Naive thymus-derived CD4-positive, alpha-beta T cell (primary cell): Measurements from ENCODE around the gene DYNC1I1. TPM values are rescaled to one million over a fixed set of nuclear protein-coding genes. Genes with fewer than 3 reads are reported as not detected.

Experiments used
- ATAC-seq: fragments of 150-1000 bp; cut with Tn5 transposase; 2 replicates; pipeline ENCODE4 v1.10.0; 2021; ENCODE audit warnings: mild to moderate bottlenecking, moderate library complexity
- CTCF ChIA-PET: fragments of 350-600 bp; sonication (Branson Sonifier 250); formaldehyde crosslinking; loops from one replicate; lab custom pipeline; 2021; ENCODE audit warnings: antibody characterized with exemption; lab: Charles Lee
- POLR2A ChIA-PET: fragments of 350-600 bp; sonication (Branson Sonifier 250); formaldehyde crosslinking; loops from one replicate; lab custom pipeline; 2021; ENCODE audit warnings: antibody characterized with exemption, inconsistent platforms; lab: Charles Lee
- DNase-seq, 9 donors: peaks; one replicate each; pipeline versions ENCODE4 v3.0.0 to v3.0.0-alpha.2; 2020 to 2022; ENCODE audit warnings: mixed read lengths in 1 of 9
- H3K27ac ChIP-seq: one replicate; pipeline ENCODE4 v1.7.0; 2013; ENCODE audit warnings: mild to moderate bottlenecking, low read depth, low read length, moderate library complexity
- H3K27me3 ChIP-seq, 2 donors: one replicate each; pipeline ENCODE4 v1.7.0; 2013; ENCODE audit warnings: low read length in 2 of 2, mild to moderate bottlenecking in 2 of 2, moderate library complexity in 2 of 2; ENCODE audit not compliant: control insufficient read depth in 2 of 2, insufficient read depth in 2 of 2
- H3K36me3 ChIP-seq, 3 experiments: 1 replicate in 2 of 3; 2 replicates in 1 of 3; pipeline ENCODE4 v1.7.0; 2013; ENCODE audit warnings: low read length in 3 of 3, mild to moderate bottlenecking in 3 of 3, moderate library complexity in 1 of 3; ENCODE audit not compliant: insufficient read depth in 3 of 3, control insufficient read depth in 2 of 3
- H3K4me1 ChIP-seq, 2 donors: one replicate each; pipeline ENCODE4 v1.7.0; 2013; ENCODE audit warnings: low read length in 2 of 2, mild to moderate bottlenecking in 2 of 2, moderate library complexity in 1 of 2; ENCODE audit not compliant: control insufficient read depth in 2 of 2, insufficient read depth in 2 of 2
- H3K4me3 ChIP-seq: 2 replicates; pipeline ENCODE4 v1.7.0; 2013; ENCODE audit warnings: mild to moderate bottlenecking, low read length
- H3K9me3 ChIP-seq, 3 experiments: 1 replicate in 2 of 3; 2 replicates in 1 of 3; pipeline ENCODE4 v1.7.0; 2013; ENCODE audit warnings: low read length in 3 of 3; ENCODE audit not compliant: control insufficient read depth in 2 of 3
- H3K27ac Mint-ChIP-seq, 9 donors: one replicate each; pipeline ENCODE4 v1.8.0; 2020 to 2022; ENCODE audit warnings: mixed read lengths in 9 of 9, mild to moderate bottlenecking in 8 of 9, moderate library complexity in 5 of 9, inconsistent platforms in 2 of 9
- H3K27me3 Mint-ChIP-seq, 5 donors: one replicate each; pipeline ENCODE4 v1.8.0; 2021 to 2022; ENCODE audit warnings: mixed read lengths in 5 of 5, mild to moderate bottlenecking in 1 of 5
- H3K36me3 Mint-ChIP-seq, 5 donors: one replicate each; pipeline ENCODE4 v1.8.0; 2020 to 2022; ENCODE audit warnings: mixed read lengths in 5 of 5, mild to moderate bottlenecking in 3 of 5, inconsistent platforms in 1 of 5
- H3K4me1 Mint-ChIP-seq, 7 donors: one replicate each; pipeline ENCODE4 v1.8.0; 2020 to 2022; ENCODE audit warnings: mixed read lengths in 7 of 7, mild to moderate bottlenecking in 3 of 7, inconsistent platforms in 1 of 7
- H3K4me3 Mint-ChIP-seq, 10 donors: one replicate each; pipeline ENCODE4 v1.8.0; 2020 to 2022; ENCODE audit warnings: mild to moderate bottlenecking in 10 of 10, mixed read lengths in 10 of 10, moderate library complexity in 6 of 10, inconsistent platforms in 2 of 10
- H3K9me3 Mint-ChIP-seq, 11 donors: one replicate each; pipeline ENCODE4 v1.8.0; 2020 to 2022; ENCODE audit warnings: mixed read lengths in 11 of 11, mild to moderate bottlenecking in 4 of 11, inconsistent platforms in 1 of 11, moderate library complexity in 1 of 11
- intact Hi-C, 2 donors: fragments of 100-400 bp; cut with micrococcal nuclease; formaldehyde crosslinking; loops; one replicate each; pipeline ENCODE4 v1.15.1; 2023
- polyA plus RNA-seq, 2 donors: library from polyadenylated mRNA; unstranded; fragments of 300-500 nt; fragmentation: Illumina TruSeq; gene quantifications; one replicate each; pipeline ENCODE4 v1.2.3, GENCODE V29; 2021
- total RNA-seq, 6 experiments: library from RNA in 5 of 6; stranded (reverse) in 5 of 6; gene quantifications; 1 replicate in 5 of 6; 2 replicates in 1 of 6; pipeline ENCODE4 v1.2.3 and lab custom pipeline; 2021 to 2026

DYNC1I1 gene
- total and polyA plus RNA-seq, 7 experiments from 2014 or later: 0.61 TPM; not detected in 6

- POLR2A ChIA-PET: no interaction called here
- Mint-ChIP-seq H3K9me3 (no peaks in the 10 kb centered on the region), H3K4me1 (no peaks in the 10 kb centered on the region), H3K36me3 (no peaks in the 10 kb centered on the region), H3K27me3 (peaks cover 14 to 30% (median 25%) of the 10 kb centered on the region in 5 donors), H3K4me3 (no peak overlapping the region), H3K27ac (no peak overlapping the region)
- intact Hi-C loops: no loop called here
- Histone ChIP-seq H3K4me3 (no peak overlapping the region), H3K9me3 (no peaks in the 10 kb centered on the region), H3K27ac (no peak overlapping the region), H3K36me3 (no peaks in the 10 kb centered on the region), H3K27me3 (no peaks in the 10 kb centered on the region), H3K4me1 (no peaks in the 10 kb centered on the region)
- CTCF ChIA-PET: no interaction called here
- DNase-seq (no peak), ATAC-seq (no peak)
These were observed 149.8 kb downstream of the DYNC1I1 start for GRCh38 chr7:95922191-95922590.

- Histone ChIP-seq H3K27me3 (no peaks in the 10 kb centered on the region), H3K36me3 (no peaks in the 10 kb centered on the region), H3K9me3 (no peaks in the 10 kb centered on the region), H3K4me1 (no peaks in the 10 kb centered on the region), H3K4me3 (no peak overlapping the region), H3K27ac (no peak overlapping the region)
- no peaks in the 10 kb centered on the region for H3K36me3 Mint-ChIP-seq
- no peak overlapping the region for H3K4me3 Mint-ChIP-seq
- POLR2A ChIA-PET: no interaction called here
- DNase-seq (no peak), ATAC-seq (no peak)
- CTCF ChIA-PET: no interaction called here
- H3K9me3 Mint-ChIP-seq: no peaks in the 10 kb centered on the region
- no peaks in the 10 kb centered on the region for H3K4me1 Mint-ChIP-seq
- no peak overlapping the region for H3K27ac Mint-ChIP-seq
- intact Hi-C loops: no loop called here
- H3K27me3 Mint-ChIP-seq: peaks cover 16 to 33% (median 28%) of the 10 kb centered on the region in 5 donors
These were observed 152.9 kb downstream of the DYNC1I1 start for GRCh38 chr7:95925236-95925635.

- Histone ChIP-seq H3K9me3 (no peaks in the 10 kb centered on the region), H3K27ac (no peak overlapping the region), H3K4me1 (no peaks in the 10 kb centered on the region), H3K36me3 (no peaks in the 10 kb centered on the region), H3K4me3 (no peak overlapping the region), H3K27me3 (no peaks in the 10 kb centered on the region)
- Mint-ChIP-seq H3K4me3 (no peak overlapping the region), H3K27me3 (peaks cover 16 to 35% (median 28%) of the 10 kb centered on the region in 5 donors), H3K4me1 (no peaks in the 10 kb centered on the region), H3K27ac (no peak overlapping the region), H3K36me3 (no peaks in the 10 kb centered on the region), H3K9me3 (no peaks in the 10 kb centered on the region)
- no peak for ATAC-seq
- no peak for DNase-seq
- POLR2A ChIA-PET: no interaction called here
- intact Hi-C loops: no loop called here
- CTCF ChIA-PET: no interaction called here
These were observed 153.6 kb downstream of the DYNC1I1 start for GRCh38 chr7:95925971-95926370.

- no peaks in the 10 kb centered on the region for H3K27me3 ChIP-seq
- H3K27me3 Mint-ChIP-seq: peaks cover 16 to 29% (median 25%) of the 10 kb centered on the region in 5 donors
- H3K4me1 ChIP-seq: no peaks in the 10 kb centered on the region
- H3K27ac ChIP-seq: no peak overlapping the region
- no peaks in the 10 kb centered on the region for H3K9me3 ChIP-seq
- CTCF ChIA-PET: interaction anchor here (1.1 kb wide), 1 partner anchor 12 kb away, joined by 4 read pairs; no protein-coding TSS in a partner anchor
- H3K36me3 ChIP-seq: no peaks in the 10 kb centered on the region
- no peaks in the 10 kb centered on the region for H3K4me1 Mint-ChIP-seq
- H3K4me3 Mint-ChIP-seq: no peak overlapping the region
- ATAC-seq: no peak
- no peak for DNase-seq
- no peaks in the 10 kb centered on the region for H3K9me3 Mint-ChIP-seq
- no peaks in the 10 kb centered on the region for H3K36me3 Mint-ChIP-seq
- no peak overlapping the region for H3K27ac Mint-ChIP-seq
- POLR2A ChIA-PET: no interaction called here
- intact Hi-C loops: no loop called here
- no peak overlapping the region for H3K4me3 ChIP-seq
These were observed 155.4 kb downstream of the DYNC1I1 start for GRCh38 chr7:95927756-95928155.

GRCh38 chr7:95929710-95930280 is 157.4 kb downstream of the DYNC1I1 start:
- H3K9me3 Mint-ChIP-seq: no peaks in the 10 kb centered on the region
- no peak overlapping the region for H3K27ac ChIP-seq
- H3K9me3 ChIP-seq: no peaks in the 10 kb centered on the region
- CTCF ChIA-PET: no interaction called here
- H3K4me1 ChIP-seq: no peaks in the 10 kb centered on the region
- H3K4me1 Mint-ChIP-seq: no peaks in the 10 kb centered on the region
- no peak overlapping the region for H3K4me3 ChIP-seq
- no peaks in the 10 kb centered on the region for H3K27me3 ChIP-seq
- H3K4me3 Mint-ChIP-seq: no peak overlapping the region
- no peak overlapping the region for H3K27ac Mint-ChIP-seq
- H3K36me3 ChIP-seq: no peaks in the 10 kb centered on the region
- ATAC-seq: no peak
- no peaks in the 10 kb centered on the region for H3K36me3 Mint-ChIP-seq
- intact Hi-C loops: no loop called here
- peaks cover 9 to 27% (median 17%) of the 10 kb centered on the region in 5 donors for H3K27me3 Mint-ChIP-seq
- POLR2A ChIA-PET: no interaction called here
- DNase-seq: no peak

GRCh38 chr7:95931460-95932232 is 159.3 kb downstream of the DYNC1I1 start:
- POLR2A ChIA-PET: no interaction called here

GRCh38 chr7:95933618-95934017 is 161.3 kb downstream of the DYNC1I1 start:
- no peak overlapping the region for H3K4me3 ChIP-seq
- H3K27ac Mint-ChIP-seq: no peak overlapping the region
- ATAC-seq (no peak), DNase-seq (no peak)
- H3K27me3 ChIP-seq: no peaks in the 10 kb centered on the region
- ChIA-PET POLR2A (no interaction called here), CTCF (no interaction called here)
- H3K4me1 Mint-ChIP-seq: no peaks in the 10 kb centered on the region
- no peak overlapping the region for H3K27ac ChIP-seq
- peaks cover 6 to 33% (median 22%) of the 10 kb centered on the region in 5 donors for H3K27me3 Mint-ChIP-seq
- no peaks in the 10 kb centered on the region for H3K36me3 ChIP-seq
- no peaks in the 10 kb centered on the region for H3K9me3 ChIP-seq
- H3K4me1 ChIP-seq: no peaks in the 10 kb centered on the region
- intact Hi-C loops: no loop called here
- peaks cover 0 to 3% (median 0%) of the 10 kb centered on the region in 11 donors for H3K9me3 Mint-ChIP-seq
- no peak overlapping the region for H3K4me3 Mint-ChIP-seq
- no peaks in the 10 kb centered on the region for H3K36me3 Mint-ChIP-seq

More at GRCh38 chr7:95931460-95932232, 159.3 kb downstream of the DYNC1I1 start:
- Histone ChIP-seq H3K4me3 (no peak overlapping the region), H3K27me3 (no peaks in the 10 kb centered on the region), H3K4me1 (no peaks in the 10 kb centered on the region), H3K27ac (no peak overlapping the region), H3K9me3 (no peaks in the 10 kb centered on the region), H3K36me3 (no peaks in the 10 kb centered on the region)
- Mint-ChIP-seq H3K27me3 (peaks cover 7 to 32% (median 26%) of the 10 kb centered on the region in 5 donors), H3K27ac (no peak overlapping the region), H3K4me3 (no peak overlapping the region), H3K9me3 (no peaks in the 10 kb centered on the region), H3K4me1 (no peaks in the 10 kb centered on the region), H3K36me3 (no peaks in the 10 kb centered on the region)
- CTCF ChIA-PET: no interaction called here
- ATAC-seq (no peak), DNase-seq (no peak)
- intact Hi-C loops: no loop called here
